HuH-7.5 (cell line): Measurements from ENCODE around the gene RAB30.
"Not testable (repeated sequence)": the region's sequence is repeated elsewhere in the genome, so short reads cannot be mapped to it uniquely, and the experiment has no call there.

ENCODE experiments used
- DNase-seq: peaks from one replicate; pipeline ENCODE4 v3.0.0; 2011; ENCODE audit warnings: low spot score

Gene RAB30

DNA sequence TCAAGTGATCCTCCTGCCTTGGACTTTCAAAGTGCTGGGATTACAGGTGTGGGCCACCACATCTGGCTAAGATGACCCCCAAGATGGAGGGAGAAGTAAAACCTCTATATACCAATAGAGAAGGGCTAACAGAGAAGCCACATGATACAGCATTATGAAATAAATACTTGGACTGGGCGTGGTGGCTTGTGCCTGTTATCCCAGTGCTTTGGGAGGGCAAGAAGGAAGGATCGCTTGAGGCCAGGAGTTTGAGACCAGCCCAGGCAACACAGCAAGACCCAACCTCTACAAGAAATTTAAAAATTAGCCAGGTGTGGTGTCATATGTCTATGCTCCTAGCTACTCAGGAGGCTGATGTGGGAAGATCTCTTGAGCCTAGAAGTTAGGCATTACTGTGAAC, 61.7 kb downstream of the RAB30 start:
- DNase-seq, result no peak

DNA sequence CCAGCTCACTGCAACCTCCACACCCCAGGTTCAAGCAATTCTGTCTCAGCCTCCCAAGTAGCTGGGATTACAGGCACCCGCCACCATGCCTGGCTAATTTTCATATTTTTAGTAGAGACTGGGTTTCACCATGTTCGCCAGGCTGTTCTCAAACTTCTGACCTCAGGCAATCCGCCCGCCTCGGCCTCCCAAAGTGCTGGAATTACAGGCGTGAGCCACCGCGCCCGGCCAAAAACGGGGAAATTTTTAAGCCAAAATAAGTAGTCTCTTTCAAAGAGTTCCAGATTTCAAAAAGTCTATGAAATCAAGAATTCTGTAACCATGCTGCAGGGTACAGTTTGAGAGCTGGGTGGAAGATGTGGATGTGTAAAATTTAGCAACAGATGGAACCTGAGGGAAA, 62.6 kb downstream of the RAB30 start:
- not testable (repeated sequence) for DNase-seq

GRCh38 chr11:83008581-83008923, 63.1 kb downstream of the RAB30 start:
- no peak for DNase-seq

- peak; percentile 38 for DNase-seq
These were observed 63.7 kb downstream of the RAB30 start for GRCh38 chr11:83007909-83008580.

DNA sequence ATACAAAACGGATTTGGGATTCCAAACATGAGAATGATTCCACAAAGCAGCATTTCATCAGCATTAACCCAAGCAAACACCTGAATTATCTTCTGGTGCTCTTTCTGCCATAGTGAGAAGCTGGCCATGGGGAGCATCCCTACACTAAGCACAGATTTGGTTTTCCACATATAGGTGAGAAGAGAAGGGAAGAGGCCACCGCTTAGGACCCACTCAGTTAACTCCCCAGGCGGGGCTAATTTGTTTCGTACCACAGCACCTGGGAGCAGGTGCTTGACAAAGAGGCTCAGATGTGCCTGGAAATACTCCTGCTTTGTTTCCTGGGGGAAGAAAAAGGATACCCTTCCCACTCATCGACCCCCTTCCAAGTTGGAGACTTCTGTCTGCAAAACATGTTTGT, 64.2 kb downstream of the RAB30 start:
- DNase-seq, result no peak

DNA sequence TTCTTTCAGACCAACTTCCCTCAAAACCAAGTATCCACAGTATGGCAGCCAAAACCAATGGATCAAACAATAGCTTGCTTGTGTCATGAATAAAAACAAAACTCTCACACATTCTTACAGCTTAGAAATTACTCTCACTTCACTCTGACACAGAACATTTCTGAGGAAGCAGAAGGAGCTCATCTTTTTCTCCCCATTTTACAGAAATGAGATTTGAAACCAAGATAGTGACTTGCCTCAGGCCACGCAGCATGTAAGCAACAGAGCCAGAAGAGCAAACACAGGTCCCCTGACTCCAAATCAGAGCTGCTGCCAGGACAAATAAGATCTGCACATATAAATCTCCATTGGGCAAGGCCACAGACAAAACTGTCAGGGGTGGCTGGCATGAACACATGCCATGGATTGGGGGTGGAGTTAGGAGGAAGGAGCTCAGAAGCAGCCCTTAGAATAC, 64.8 kb downstream of the RAB30 start:
- DNase-seq, result no peak

DNA sequence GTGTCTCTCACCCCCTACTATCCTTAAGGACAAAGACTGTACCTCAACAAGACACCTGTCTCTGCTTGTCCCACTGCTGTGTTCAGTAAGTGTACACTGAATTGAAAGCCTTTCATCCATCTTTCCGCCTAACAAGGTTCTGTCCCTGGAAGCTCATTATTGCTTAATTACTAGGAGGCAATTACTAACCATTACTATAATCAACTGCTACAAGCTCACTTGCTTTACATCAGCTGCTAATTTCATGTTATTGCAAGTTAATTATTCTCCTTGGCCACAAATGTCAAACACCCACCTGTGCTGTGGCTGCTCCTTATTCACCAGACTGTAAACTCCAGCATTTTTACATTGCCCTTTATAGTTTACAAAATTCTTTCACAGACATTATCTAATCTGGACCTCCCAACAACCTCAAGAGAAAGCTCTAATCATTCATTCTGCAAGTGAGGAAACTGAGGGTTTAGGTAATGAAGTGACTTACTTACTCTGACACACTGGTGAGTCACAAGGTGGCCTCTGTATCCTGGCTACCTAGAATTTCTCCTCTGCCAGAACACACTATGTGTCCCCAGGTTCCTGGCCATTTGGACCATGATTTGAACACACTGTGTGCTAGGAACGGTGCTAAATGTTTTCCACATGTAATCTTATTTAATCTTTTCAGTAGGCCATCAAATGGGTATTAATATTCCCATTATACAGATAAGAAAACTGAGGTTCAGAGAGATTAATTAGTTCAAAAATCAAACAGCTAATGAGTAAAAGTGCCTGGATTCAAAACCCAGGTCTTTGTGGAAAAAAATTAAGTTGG, 66.7 kb downstream of the RAB30 start:
- DNase-seq, result no peak

GRCh38 chr11:83002522-83002921, 69.2 kb downstream of the RAB30 start:
- DNase-seq, result no peak

DNA sequence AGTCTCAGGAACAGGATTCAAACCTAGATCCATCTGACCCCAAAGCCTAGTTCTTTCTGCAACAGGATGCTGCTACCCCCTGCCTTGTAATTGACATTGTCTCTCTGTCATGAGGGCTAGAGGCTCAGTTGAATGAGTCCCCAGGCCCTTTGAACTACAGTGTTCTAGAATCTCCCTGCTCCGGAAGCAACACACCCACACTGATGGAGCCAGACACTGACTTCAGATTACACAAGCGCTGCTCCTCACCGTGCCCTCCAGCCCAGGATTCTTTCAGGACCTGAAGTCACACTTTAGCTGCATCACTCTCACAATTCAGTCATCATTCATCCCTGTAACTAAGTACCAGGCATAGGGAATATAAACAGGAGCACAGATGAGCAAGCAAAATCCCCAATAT, 69.6 kb downstream of the RAB30 start:
- DNase-seq, result no peak

- no peak for DNase-seq
These were observed 71.3 kb downstream of the RAB30 start for GRCh38 chr11:83000381-83000780.

GRCh38 chr11:82999232-82999631, 72.5 kb downstream of the RAB30 start:
- DNase-seq, result no peak

DNA sequence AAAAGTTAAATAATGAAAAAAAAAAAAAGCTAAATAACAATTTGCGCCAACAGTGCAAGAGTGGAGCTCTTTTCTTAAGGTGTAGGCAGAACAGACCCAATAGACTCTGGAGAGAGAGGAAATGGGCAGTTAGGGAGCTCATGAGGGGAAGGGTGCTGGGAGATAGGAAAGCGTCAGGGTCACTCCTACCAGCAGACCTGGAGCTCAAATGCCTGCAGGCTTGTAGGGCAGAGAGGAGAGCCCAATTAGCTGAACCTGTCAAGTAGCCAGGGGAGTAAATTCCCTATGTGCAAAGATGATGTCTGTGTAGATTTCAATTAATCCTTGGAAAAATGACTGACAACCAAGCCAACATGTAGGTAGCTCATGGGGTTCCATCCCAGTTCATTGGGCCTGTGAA, 73.0 kb downstream of the RAB30 start:
- DNase-seq, result no peak

GRCh38 chr11:82996966-82997606, 74.6 kb downstream of the RAB30 start:
- DNase-seq, result no peak

DNA sequence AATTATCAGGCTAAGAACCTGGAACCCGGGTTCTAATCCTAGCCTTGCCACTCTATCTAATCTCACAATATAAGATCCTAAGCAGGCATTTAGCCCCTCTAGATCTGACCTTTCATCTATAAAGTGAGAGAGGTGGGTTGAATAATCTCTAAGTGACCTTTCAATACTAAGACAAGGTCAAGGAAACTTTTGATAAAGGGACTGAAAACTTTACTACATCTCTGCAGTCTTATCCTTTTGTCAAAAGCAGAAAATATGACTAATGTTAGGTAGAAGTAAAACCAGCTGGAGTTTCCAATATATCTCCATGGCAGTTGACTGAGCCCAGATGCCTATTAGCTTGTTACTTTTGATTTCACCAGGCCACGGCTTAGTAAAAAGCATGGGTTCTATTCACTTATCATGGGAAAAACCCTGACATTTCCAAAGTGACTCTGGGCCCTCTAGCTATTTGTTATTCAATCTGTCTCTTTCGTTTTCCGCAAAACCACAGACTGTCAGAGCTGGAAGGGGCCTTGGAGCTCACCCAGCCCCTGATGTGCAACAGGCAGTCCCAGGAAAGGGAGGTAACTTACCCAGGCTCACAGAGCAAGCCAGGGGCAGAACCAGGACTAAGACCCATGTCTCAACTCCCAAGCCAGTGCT, 75.8 kb downstream of the RAB30 start:
- DNase-seq, result no peak

DNA sequence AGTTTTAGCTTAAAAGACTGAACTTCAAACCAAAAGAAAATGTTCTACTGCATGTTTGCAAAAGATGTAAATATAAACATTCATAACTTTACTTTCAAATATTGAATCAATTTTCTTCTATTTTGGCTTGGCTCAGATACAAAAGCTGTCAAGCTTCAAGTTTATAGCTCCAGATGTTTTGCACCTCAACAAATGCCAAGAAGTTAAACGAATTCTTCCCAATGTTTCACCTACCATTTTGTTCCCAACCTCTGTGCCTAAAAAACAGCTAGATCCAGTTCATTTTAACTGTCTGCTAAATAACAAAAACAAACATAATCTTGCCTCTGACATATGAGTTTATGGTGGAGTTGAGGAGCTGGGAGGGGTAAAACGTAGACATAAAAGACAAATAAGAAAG, 76.5 kb downstream of the RAB30 start:
- DNase-seq, result no peak

- no peak for DNase-seq
These were observed 77.0 kb downstream of the RAB30 start for GRCh38 chr11:82994604-82995230.

- DNase-seq, result no peak
These were observed 79.5 kb downstream of the RAB30 start for GRCh38 chr11:82992223-82992622.

GRCh38 chr11:82989628-82990404, 81.9 kb downstream of the RAB30 start:
- no peak for DNase-seq

DNA sequence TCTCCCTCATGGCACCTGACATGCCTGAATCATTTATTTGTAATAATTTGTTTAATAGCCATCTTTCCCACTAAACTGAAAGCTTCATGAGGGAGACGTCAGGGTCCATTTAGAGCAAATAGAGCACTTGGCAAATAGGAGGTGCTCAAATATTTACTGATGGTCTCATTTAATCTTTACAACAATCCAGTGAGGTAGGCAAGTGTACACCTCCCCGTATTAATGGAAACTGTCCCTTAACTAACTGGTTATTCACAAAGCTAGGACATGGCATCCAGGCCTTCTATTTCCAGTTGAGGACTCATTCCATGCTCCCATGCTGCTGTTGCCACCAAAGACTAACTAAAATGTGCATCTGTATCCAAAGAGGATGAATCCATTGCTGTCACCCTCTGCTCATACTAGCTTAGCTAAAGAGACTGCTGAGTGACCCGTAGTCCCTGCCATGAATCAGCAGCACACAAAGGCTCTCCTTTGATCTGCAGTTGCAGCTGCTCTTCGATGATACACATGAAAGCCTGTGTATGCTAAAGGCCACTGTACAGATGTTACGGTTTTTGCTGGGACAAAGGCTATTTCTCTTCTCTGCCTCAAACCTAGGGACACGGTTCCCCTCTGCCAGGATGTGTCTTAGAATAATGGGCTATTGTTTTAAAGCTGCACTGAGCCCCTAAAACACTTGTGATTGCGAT, 82.6 kb downstream of the RAB30 start:
- DNase-seq, result no peak

GRCh38 chr11:82987997-82988396, 83.7 kb downstream of the RAB30 start:
- DNase-seq, result no peak

GRCh38 chr11:82986446-82986845, 85.3 kb downstream of the RAB30 start:
- no peak for DNase-seq
